A549 treated with Mapracorat at 1 μM for 4 hours (cell line): ENCODE results near the gene SLC44A5. TPM values are rescaled to one million over a fixed set of nuclear protein-coding genes. Genes with fewer than 3 reads are reported as not detected.

Source experiments
- total RNA-seq: library from RNA; stranded (reverse); fragments of 200-300 nt; extraction: Qiagen RNA extraction; gene quantifications from 5 replicates; pipeline ENCODE4 v1.2.3, GENCODE V29; 2022

The SLC44A5 gene
- 0.04 to 0.06 TPM (median 0.06 TPM) in 4 of 5 replicates, not detected in the other for total RNA-seq

GRCh38 chr1:75611014-75611413 is at the start of gene SLC44A5:
Gene SLC44A5 (minus strand): TSS chr1:75611114. CDS start chr1:75541447, 69,667 bp downstream.

Other genes starting within 250 kb of the SLC44A5 start
- gene ACADM, start 113.6 kb upstream of the SLC44A5 start, total RNA-seq = 25.2 to 39.8 TPM (median 33.1 TPM) in 5 replicates
- 58.5 to 85.6 TPM (median 62.3 TPM) in 5 replicates for gene RABGGTB, start 175.1 kb upstream of the SLC44A5 start, total RNA-seq
- not detected in 5 replicates for gene MSH4, start 185.8 kb upstream of the SLC44A5 start, total RNA-seq